Progenitor cell of endocrine pancreas (in vitro differentiated cells): ENCODE data around the gene ASB4. TPM values are rescaled to one million over a fixed set of nuclear protein-coding genes. Genes with fewer than 3 reads are reported as not detected.

Source experiments
- DNase-seq: peaks from one replicate; pipeline ENCODE4 v3.0.0; 2021; ENCODE audit warnings: low spot score; ENCODE audit not compliant: unreplicated experiment
- H3K27ac Mint-ChIP-seq: 2 replicates; pipeline ENCODE4 v1.8.0; 2021; ENCODE audit warnings: mild to moderate bottlenecking, moderate library complexity, mixed read lengths
- H3K27me3 Mint-ChIP-seq: 2 replicates; pipeline ENCODE4 v1.8.0; 2021; ENCODE audit warnings: mixed read lengths
- H3K36me3 Mint-ChIP-seq: 2 replicates; pipeline ENCODE4 v1.8.0; 2022; ENCODE audit warnings: mixed read lengths; ENCODE audit not compliant: insufficient read depth
- H3K4me1 Mint-ChIP-seq: 2 replicates; pipeline ENCODE4 v1.8.0; 2021; ENCODE audit warnings: low read depth, mixed read lengths
- H3K4me3 Mint-ChIP-seq: 2 replicates; pipeline ENCODE4 v1.8.0; 2021; ENCODE audit warnings: low read depth, mild to moderate bottlenecking, moderate library complexity, mixed read lengths
- H3K9me3 Mint-ChIP-seq: 2 replicates; pipeline ENCODE4 v1.8.0; 2021; ENCODE audit warnings: low read depth, mixed read lengths
- CTCF ChIP-seq: fragments of 200-600 bp; sonication (generic); IDR thresholded peaks from one replicate; pipeline ENCODE4 v1.5.0; 2021; ENCODE audit warnings: antibody characterized with exemption, mild to moderate bottlenecking; ENCODE audit not compliant: unreplicated experiment
- total RNA-seq: library from RNA; stranded (reverse); gene quantifications from 2 replicates; pipeline ENCODE4 v1.2.1, GENCODE V29; 2021

The ASB4 gene
- total RNA-seq, 1 donor from 2014 or later = not detected

GRCh38 chr7:95553939-95554338 lies 68.2 kb downstream of the ASB4 start:
- Mint-ChIP-seq H3K27ac (no peak overlapping the region), H3K36me3 (no peaks in the 10 kb centered on the region), H3K4me3 (no peak overlapping the region), H3K27me3 (no peaks in the 10 kb centered on the region), H3K4me1 (peaks cover 8% of the 10 kb centered on the region), H3K9me3 (no peaks in the 10 kb centered on the region)
- no peak for DNase-seq
- TF ChIP-seq CTCF = no peak

- H3K36me3 Mint-ChIP-seq = no peaks in the 10 kb centered on the region
- H3K4me1 Mint-ChIP-seq = no peaks in the 10 kb centered on the region
- H3K27ac Mint-ChIP-seq = no peak overlapping the region
- TF ChIP-seq CTCF = no peak
- H3K27me3 Mint-ChIP-seq = no peaks in the 10 kb centered on the region
- no peak overlapping the region for H3K4me3 Mint-ChIP-seq
- no peaks in the 10 kb centered on the region for H3K9me3 Mint-ChIP-seq
- DNase-seq = no peak
Observed at GRCh38 chr7:95556777-95557176, 71.0 kb downstream of the ASB4 start.

GRCh38 chr7:95558864-95559263 lies 73.1 kb downstream of the ASB4 start:
- Mint-ChIP-seq H3K27me3 (no peaks in the 10 kb centered on the region), H3K27ac (no peak overlapping the region), H3K36me3 (no peaks in the 10 kb centered on the region), H3K9me3 (peaks cover 5% of the 10 kb centered on the region), H3K4me3 (no peak overlapping the region), H3K4me1 (no peaks in the 10 kb centered on the region)
- TF ChIP-seq CTCF = no peak
- DNase-seq = no peak

GRCh38 chr7:95560674-95561073 lies 74.9 kb downstream of the ASB4 start:
- Mint-ChIP-seq H3K27ac (no peak overlapping the region), H3K4me1 (no peaks in the 10 kb centered on the region), H3K36me3 (no peaks in the 10 kb centered on the region), H3K4me3 (no peak overlapping the region), H3K27me3 (no peaks in the 10 kb centered on the region), H3K9me3 (peaks cover 5% of the 10 kb centered on the region)
- DNase-seq = no peak
- TF ChIP-seq CTCF = no peak

DNA sequence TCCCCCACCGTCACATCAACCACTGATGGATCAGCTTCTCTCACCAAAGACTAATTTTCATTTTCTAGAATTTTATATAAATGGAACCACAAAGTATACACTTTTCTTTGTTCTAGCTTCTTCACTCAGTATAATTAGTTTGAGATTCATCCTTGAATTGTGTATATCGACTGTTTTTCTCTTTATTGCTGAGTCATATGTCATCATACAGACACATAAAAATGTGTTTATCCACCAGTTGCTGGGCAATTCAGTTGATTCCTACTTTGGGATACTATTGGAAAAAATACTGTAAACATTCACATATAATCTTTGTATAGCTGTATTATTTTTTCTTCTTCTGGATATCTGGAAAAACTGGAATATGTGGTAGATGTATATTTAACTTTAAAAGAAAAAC lies 84.0 kb downstream of the ASB4 start:
- DNase-seq = no peak

More for the DNA sequence above, 84.0 kb downstream of the ASB4 start:
- H3K27ac Mint-ChIP-seq = no peak overlapping the region
- TF ChIP-seq CTCF = no peak
- H3K4me1 Mint-ChIP-seq = no peaks in the 10 kb centered on the region
- H3K27me3 Mint-ChIP-seq = no peaks in the 10 kb centered on the region
- H3K36me3 Mint-ChIP-seq = no peaks in the 10 kb centered on the region
- peaks cover 8% of the 10 kb centered on the region for H3K9me3 Mint-ChIP-seq
- H3K4me3 Mint-ChIP-seq = no peak overlapping the region
